GM18508 (cell line): ENCODE results near the gene POLRMT.
"Not testable (repeated sequence)": the region's sequence is repeated elsewhere in the genome, so short reads cannot be mapped to it uniquely, and the experiment has no call there.

Experiments
- ATAC-seq: cut with Tn5 transposase; IDR thresholded peaks from one replicate; pipeline ENCODE4 v1.9.1; 2021; ENCODE audit warnings: moderate number of reproducible peaks; ENCODE audit not compliant: insufficient read depth, unreplicated experiment

Gene POLRMT

GRCh38 chr19:632579-633067, 714 bp downstream of the POLRMT start:
- ATAC-seq = no peak

GRCh38 chr19:629961-630714, 3.2 kb downstream of the POLRMT start:
- ATAC-seq = no peak

- not testable (repeated sequence) for ATAC-seq
Observed at GRCh38 chr19:629515-629914, 3.8 kb downstream of the POLRMT start.

GRCh38 chr19:628168-628567, 5.2 kb downstream of the POLRMT start:
- ATAC-seq = no peak

DNA sequence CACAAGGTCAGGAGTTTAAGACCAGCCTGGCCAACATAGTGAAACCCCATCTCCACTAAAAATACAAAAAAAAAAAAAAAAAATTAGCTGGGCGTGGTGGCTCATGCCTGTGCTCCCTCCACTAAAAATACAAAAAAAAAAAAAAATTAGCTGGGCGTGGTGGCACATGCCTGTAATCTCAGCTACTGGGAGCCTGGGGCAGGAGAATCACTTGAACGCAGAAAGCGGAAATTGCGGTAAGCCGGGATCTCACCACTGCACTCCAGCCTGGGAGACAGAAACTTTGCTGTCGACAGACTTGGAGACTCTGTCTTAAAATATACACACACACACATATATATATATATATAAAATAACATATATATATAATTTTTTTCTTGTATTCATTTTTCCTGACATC, 6.8 kb downstream of the POLRMT start:
- ATAC-seq = not testable (repeated sequence)

DNA sequence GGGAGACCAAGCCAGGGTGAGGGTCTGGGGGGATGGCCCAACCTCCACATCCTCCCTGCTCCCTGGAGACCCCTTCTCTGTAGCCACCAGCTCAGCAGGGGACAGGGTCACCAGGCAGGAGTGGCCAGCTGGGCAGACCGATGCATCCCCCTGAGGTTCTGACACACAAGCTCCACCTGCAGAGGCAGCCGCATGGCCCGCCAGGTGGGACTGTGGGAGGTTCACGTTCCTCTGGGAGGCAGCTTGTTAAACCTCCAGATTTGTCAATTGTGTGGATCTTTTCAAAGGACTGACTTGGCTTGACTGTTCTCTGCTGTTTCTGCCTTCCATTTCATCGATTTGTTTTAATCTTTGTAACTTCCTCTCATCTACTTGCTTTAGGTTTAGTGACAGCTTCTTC, 8.1 kb downstream of the POLRMT start:
- ATAC-seq = no peak

DNA sequence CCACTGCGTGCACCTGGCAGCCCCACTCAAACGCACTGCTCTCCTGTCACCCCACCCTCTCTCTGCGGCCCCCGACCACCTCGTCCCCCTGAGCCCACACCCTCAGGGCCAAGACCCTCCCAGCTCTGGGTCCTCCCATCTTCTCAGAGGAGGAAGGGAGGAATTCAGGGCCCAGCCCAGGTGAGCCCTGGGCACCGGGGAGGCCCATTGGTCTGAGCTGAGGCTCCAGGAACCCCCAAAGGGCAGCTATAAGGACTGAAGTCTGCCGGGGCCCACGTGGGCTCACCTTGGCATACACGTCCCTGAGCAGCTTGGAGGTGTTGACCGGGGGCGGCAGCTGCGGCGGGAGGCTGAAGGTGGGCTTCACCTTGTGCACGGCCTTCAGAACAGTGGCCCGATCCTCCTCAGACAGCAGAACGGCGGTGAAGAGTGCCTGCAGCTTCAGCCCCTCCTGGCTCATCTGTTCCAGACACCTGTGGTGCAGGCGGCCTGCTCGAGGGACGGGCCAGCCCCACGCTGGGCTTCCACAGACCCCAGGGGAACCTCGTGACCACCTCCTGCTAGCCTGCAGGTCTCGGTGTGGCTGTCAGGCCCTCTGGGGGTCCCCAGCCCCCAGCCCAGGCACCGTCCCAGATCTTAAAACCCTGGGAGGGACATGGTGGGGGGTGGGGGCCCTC, 8.8 kb downstream of the POLRMT start:
- ATAC-seq = no peak

- no peak for ATAC-seq
Observed at GRCh38 chr19:623974-624373, 9.4 kb downstream of the POLRMT start.

DNA sequence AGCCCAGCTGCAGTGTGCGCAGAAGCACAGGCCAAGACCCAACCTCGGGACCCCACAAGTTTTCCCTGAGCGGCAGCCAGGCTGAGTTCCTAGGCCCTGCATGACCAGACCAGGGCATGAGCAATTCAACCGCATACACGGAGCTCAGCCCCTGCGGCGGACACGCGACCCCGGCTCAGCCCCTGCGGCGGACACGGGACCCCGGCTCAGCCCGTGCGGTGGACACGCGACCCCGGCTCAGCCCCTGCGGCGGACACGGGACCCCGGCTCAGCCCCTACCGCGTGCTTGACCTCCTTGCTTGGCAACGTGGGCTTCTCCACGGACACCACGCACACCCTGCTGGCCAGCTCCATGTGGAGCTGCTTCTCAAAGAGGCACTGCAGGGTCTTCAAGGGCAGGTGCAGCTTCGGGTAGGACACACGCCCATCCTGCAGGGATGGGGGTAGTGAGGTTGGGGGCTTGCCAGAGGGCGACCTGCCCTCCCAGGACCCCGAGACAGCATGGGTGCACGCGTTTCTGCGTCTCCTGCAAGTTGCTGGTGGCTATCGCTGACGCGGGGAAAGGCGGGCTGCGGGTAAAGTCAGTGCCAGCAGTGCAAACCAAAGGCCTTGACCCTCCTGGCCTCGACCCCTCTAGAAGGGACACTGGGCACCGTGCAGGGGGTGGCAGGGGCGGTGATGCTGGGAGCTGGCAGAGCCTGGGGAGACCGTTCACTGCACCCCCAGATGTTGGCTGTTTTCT, 10.0 kb downstream of the POLRMT start:
- ATAC-seq = no peak

GRCh38 chr19:622666-623065, 10.7 kb downstream of the POLRMT start:
- no peak for ATAC-seq

- ATAC-seq = no peak
Observed at GRCh38 chr19:621819-622218, 11.5 kb downstream of the POLRMT start.

GRCh38 chr19:621191-621590, 12.1 kb downstream of the POLRMT start:
- ATAC-seq = not testable (repeated sequence)

DNA sequence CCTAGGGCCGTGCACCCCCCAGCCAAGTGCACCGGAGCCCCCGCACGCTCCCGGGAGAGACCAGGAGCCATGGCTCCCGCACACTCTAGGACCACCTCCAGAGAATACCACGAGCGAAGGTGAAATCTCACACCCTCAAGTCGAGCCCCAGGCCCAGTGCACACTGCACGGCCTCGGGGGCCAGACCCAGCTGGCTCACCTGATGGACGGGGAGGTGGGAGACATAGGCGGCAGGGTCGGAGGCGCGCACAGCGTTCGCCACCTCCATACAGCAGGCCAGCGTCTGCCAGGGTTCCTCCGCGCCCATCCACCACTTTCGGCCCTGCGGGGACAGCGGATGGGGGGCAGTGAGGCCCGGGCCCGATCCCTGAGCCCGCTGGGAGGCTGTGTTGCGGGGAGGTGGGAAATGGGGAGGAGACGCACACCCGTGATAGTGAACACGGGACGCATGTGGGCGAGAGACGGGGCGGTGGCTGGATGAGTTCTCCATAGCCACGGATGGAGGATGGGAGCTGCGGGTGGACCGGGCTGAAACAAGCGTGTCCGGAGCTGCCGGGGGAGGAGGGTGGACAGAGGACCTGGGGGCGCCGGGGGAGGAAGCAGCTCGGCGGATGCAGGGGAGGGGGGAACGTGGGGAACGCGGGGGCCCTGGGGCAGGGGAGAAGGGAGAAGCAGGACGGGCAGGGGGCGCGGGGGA, 13.0 kb downstream of the POLRMT start:
- no peak for ATAC-seq

- ATAC-seq = no peak
Observed at GRCh38 chr19:619286-620002, 13.9 kb downstream of the POLRMT start.

- ATAC-seq = no peak
Observed at GRCh38 chr19:618674-619285, 14.6 kb downstream of the POLRMT start.

- no peak for ATAC-seq
Observed at GRCh38 chr19:618247-618619, 15.1 kb downstream of the POLRMT start.

GRCh38 chr19:617551-618246, 15.6 kb downstream of the POLRMT start:
- no peak for ATAC-seq

DNA sequence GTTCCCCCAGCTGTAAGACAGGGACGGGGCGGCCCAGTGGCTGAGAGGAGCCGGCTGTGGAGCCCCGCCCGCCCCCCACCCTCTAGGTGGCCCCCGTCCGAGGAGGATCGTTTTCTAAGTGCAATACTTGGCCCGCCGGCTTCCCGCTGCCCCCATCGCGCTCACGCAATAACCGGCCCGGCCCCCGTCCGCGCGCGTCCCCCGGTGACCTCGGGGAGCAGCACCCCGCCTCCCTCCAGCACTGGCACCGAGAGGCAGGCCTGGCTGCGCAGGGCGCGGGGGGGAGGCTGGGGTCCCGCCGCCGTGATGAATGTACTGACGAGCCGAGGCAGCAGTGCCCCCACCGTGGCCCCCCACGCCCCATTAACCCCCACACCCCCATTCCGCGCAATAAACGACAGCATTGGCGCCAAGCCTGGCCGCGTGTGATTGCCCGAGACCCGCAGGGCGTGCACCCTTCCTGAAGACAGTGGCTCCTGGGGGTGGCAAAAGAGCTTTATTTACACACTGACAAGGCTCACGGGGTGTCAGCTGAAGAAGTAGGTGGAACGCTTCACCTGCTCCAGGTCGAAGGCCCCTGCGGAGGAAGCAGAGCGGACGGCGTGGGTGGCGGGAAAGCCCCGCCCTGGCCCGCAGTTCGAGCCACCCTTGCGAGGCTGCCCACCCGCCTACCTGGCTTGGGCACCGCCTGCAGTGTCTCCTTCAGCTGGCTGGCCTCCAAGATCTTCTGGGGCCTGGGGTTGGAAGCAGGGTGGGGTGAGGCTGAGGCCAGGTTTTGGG, 16.4 kb downstream of the POLRMT start:
- ATAC-seq = no peak
